ENCODE measurements around the gene ITGB2. TPM values are rescaled to one million over a fixed set of nuclear protein-coding genes. Genes with fewer than 3 reads are reported as not detected.
"Not testable (repeated sequence)": the region's sequence is repeated elsewhere in the genome, so short reads cannot be mapped to it uniquely, and the experiment has no call there.

Gene ITGB2
- total RNA-seq, 1 donor from 2014 or later, result 35.7 TPM

- DNase-seq (ENCODE audit: low spot score), result no peak
Measured at GRCh38 chr21:44926331-44927101, 5.8 kb upstream of the ITGB2 start.

GRCh38 chr21:44925378-44925755 lies 4.7 kb upstream of the ITGB2 start:
- DNase-seq (ENCODE audit: low spot score), result no peak

GRCh38 chr21:44924606-44925377 lies 4.1 kb upstream of the ITGB2 start:
- no peak for DNase-seq (ENCODE audit: low spot score)

- no peak for DNase-seq (ENCODE audit: low spot score)
Measured at GRCh38 chr21:44923480-44924084, 2.9 kb upstream of the ITGB2 start.

- DNase-seq (ENCODE audit: low spot score), result no peak
Measured at GRCh38 chr21:44921928-44922327, 1.2 kb upstream of the ITGB2 start.

GRCh38 chr21:44919913-44920693 lies 596 bp downstream of the ITGB2 start:
- no peak for DNase-seq (ENCODE audit: low spot score)

- DNase-seq (ENCODE audit: low spot score), result no peak
Measured at GRCh38 chr21:44919111-44919912, 1.4 kb downstream of the ITGB2 start.

- DNase-seq (ENCODE audit: low spot score), result no peak
Measured at GRCh38 chr21:44918581-44919033, 2.1 kb downstream of the ITGB2 start.

- DNase-seq (ENCODE audit: low spot score), result no peak
Measured at GRCh38 chr21:44918107-44918470, 2.6 kb downstream of the ITGB2 start.

- no peak for DNase-seq (ENCODE audit: low spot score)
Measured at GRCh38 chr21:44917446-44918106, 3.1 kb downstream of the ITGB2 start.

GRCh38 chr21:44916965-44917364 lies 3.7 kb downstream of the ITGB2 start:
- no peak for DNase-seq (ENCODE audit: low spot score)

- DNase-seq (ENCODE audit: low spot score), result no peak
Measured at GRCh38 chr21:44914176-44914874, 6.4 kb downstream of the ITGB2 start.

- DNase-seq (ENCODE audit: low spot score), result no peak
Measured at GRCh38 chr21:44913425-44914175, 7.1 kb downstream of the ITGB2 start.

GRCh38 chr21:44912506-44913412 lies 7.9 kb downstream of the ITGB2 start:
- DNase-seq (ENCODE audit: low spot score), result not testable (repeated sequence)

- DNase-seq (ENCODE audit: low spot score), result no peak
Measured at GRCh38 chr21:44912158-44912473, 8.6 kb downstream of the ITGB2 start.

GRCh38 chr21:44911384-44912157 lies 9.1 kb downstream of the ITGB2 start:
- DNase-seq (ENCODE audit: low spot score), result peak; percentile 92

- no peak for DNase-seq (ENCODE audit: low spot score)
Measured at GRCh38 chr21:44911068-44911383, 9.7 kb downstream of the ITGB2 start.

All from ureter (tissue), 1 donor.